ENCODE results near the gene VSIG2. TPM values are rescaled to one million over a fixed set of nuclear protein-coding genes. Genes with fewer than 3 reads are reported as not detected.

The VSIG2 gene
- total RNA-seq, 1 experiment from 2014 or later = not detected

GRCh38 chr11:124756033-124756752 is 4.1 kb upstream of the VSIG2 start:
- DNase-seq = no peak
- Histone ChIP-seq H3K9me3 (no peaks in the 10 kb centered on the region), H3K4me3 (no peak overlapping the region), H3K27me3 (no peaks in the 10 kb centered on the region), H3K36me3 (no peaks in the 10 kb centered on the region)

GRCh38 chr11:124754710-124755109 is 2.7 kb upstream of the VSIG2 start:
- Histone ChIP-seq H3K4me3 (no peak overlapping the region), H3K27me3 (no peaks in the 10 kb centered on the region), H3K36me3 (no peaks in the 10 kb centered on the region), H3K9me3 (no peaks in the 10 kb centered on the region)
- DNase-seq = no peak

- H3K4me3 ChIP-seq = no peak overlapping the region
Observed at GRCh38 chr11:124754309-124754708, 2.3 kb upstream of the VSIG2 start.

GRCh38 chr11:124753624-124754023 is 1.6 kb upstream of the VSIG2 start:
- no peak for DNase-seq
- no peaks in the 10 kb centered on the region for H3K36me3 ChIP-seq
- no peaks in the 10 kb centered on the region for H3K9me3 ChIP-seq
- no peaks in the 10 kb centered on the region for H3K27me3 ChIP-seq
- no peak overlapping the region for H3K4me3 ChIP-seq

More at GRCh38 chr11:124754309-124754708, 2.3 kb upstream of the VSIG2 start:
- DNase-seq = no peak
- no peaks in the 10 kb centered on the region for H3K27me3 ChIP-seq
- H3K36me3 ChIP-seq = no peaks in the 10 kb centered on the region
- H3K9me3 ChIP-seq = no peaks in the 10 kb centered on the region

- no peak overlapping the region for H3K4me3 ChIP-seq
- H3K36me3 ChIP-seq = no peaks in the 10 kb centered on the region
- no peaks in the 10 kb centered on the region for H3K27me3 ChIP-seq
- no peak for DNase-seq
- H3K9me3 ChIP-seq = no peaks in the 10 kb centered on the region
Observed at GRCh38 chr11:124753205-124753604, 1.1 kb upstream of the VSIG2 start.

- no peak for DNase-seq
- no peaks in the 10 kb centered on the region for H3K36me3 ChIP-seq
- H3K4me3 ChIP-seq = no peak overlapping the region
- H3K27me3 ChIP-seq = no peaks in the 10 kb centered on the region
- H3K9me3 ChIP-seq = no peaks in the 10 kb centered on the region
Observed at GRCh38 chr11:124752471-124753102, 532 bp upstream of the VSIG2 start.

- Histone ChIP-seq H3K36me3 (no peaks in the 10 kb centered on the region), H3K9me3 (no peaks in the 10 kb centered on the region), H3K27me3 (no peaks in the 10 kb centered on the region), H3K4me3 (no peak overlapping the region)
- no peak for DNase-seq
Observed at GRCh38 chr11:124751391-124751740, 689 bp downstream of the VSIG2 start.

GRCh38 chr11:124749912-124750311 is 2.1 kb downstream of the VSIG2 start:
- Histone ChIP-seq H3K9me3 (no peaks in the 10 kb centered on the region), H3K4me3 (no peak overlapping the region), H3K36me3 (no peaks in the 10 kb centered on the region), H3K27me3 (no peaks in the 10 kb centered on the region)
- DNase-seq = no peak

GRCh38 chr11:124748481-124749343 is 3.3 kb downstream of the VSIG2 start:
- no peaks in the 10 kb centered on the region for H3K36me3 ChIP-seq
- no peaks in the 10 kb centered on the region for H3K9me3 ChIP-seq
- H3K27me3 ChIP-seq = no peaks in the 10 kb centered on the region
- H3K4me3 ChIP-seq = no peak overlapping the region
- no peak for DNase-seq

- no peak for DNase-seq
- H3K9me3 ChIP-seq = no peaks in the 10 kb centered on the region
- no peaks in the 10 kb centered on the region for H3K27me3 ChIP-seq
Observed at GRCh38 chr11:124748100-124748418, 4.0 kb downstream of the VSIG2 start.

GRCh38 chr11:124747406-124748099 is 4.5 kb downstream of the VSIG2 start:
- H3K27me3 ChIP-seq = no peaks in the 10 kb centered on the region
- no peak overlapping the region for H3K4me3 ChIP-seq
- H3K36me3 ChIP-seq = no peaks in the 10 kb centered on the region
- DNase-seq = no peak
- H3K9me3 ChIP-seq = no peaks in the 10 kb centered on the region

More at GRCh38 chr11:124748100-124748418, 4.0 kb downstream of the VSIG2 start:
- Histone ChIP-seq H3K36me3 (no peaks in the 10 kb centered on the region), H3K4me3 (no peak overlapping the region)

GRCh38 chr11:124746621-124747243 is 5.3 kb downstream of the VSIG2 start:
- H3K27me3 ChIP-seq = no peaks in the 10 kb centered on the region
- H3K9me3 ChIP-seq = no peaks in the 10 kb centered on the region
- H3K4me3 ChIP-seq = no peak overlapping the region
- H3K36me3 ChIP-seq = no peaks in the 10 kb centered on the region
- no peak for DNase-seq

GRCh38 chr11:124745835-124746620 is 6.0 kb downstream of the VSIG2 start:
- Histone ChIP-seq H3K4me3 (no peak overlapping the region), H3K9me3 (no peaks in the 10 kb centered on the region), H3K27me3 (no peaks in the 10 kb centered on the region), H3K36me3 (no peaks in the 10 kb centered on the region)
- DNase-seq = no peak

GRCh38 chr11:124745270-124745834 is 6.7 kb downstream of the VSIG2 start:
- H3K27me3 ChIP-seq = no peaks in the 10 kb centered on the region
- H3K4me3 ChIP-seq = no peak overlapping the region
- H3K9me3 ChIP-seq = no peaks in the 10 kb centered on the region
- no peaks in the 10 kb centered on the region for H3K36me3 ChIP-seq
- DNase-seq = no peak

- Histone ChIP-seq H3K4me3 (no peak overlapping the region), H3K36me3 (no peaks in the 10 kb centered on the region), H3K27me3 (no peaks in the 10 kb centered on the region), H3K9me3 (no peaks in the 10 kb centered on the region)
- DNase-seq = no peak
Observed at GRCh38 chr11:124743050-124743449, 9.0 kb downstream of the VSIG2 start.

GRCh38 chr11:124742555-124742954 is 9.5 kb downstream of the VSIG2 start:
- no peaks in the 10 kb centered on the region for H3K9me3 ChIP-seq
- H3K36me3 ChIP-seq = no peaks in the 10 kb centered on the region
- H3K4me3 ChIP-seq = no peak overlapping the region
- no peak for DNase-seq
- no peaks in the 10 kb centered on the region for H3K27me3 ChIP-seq
